ENCODE results near the gene ROR1. TPM values are rescaled to one million over a fixed set of nuclear protein-coding genes. Genes with fewer than 3 reads are reported as not detected.

ROR1 gene
- total and polyA plus RNA-seq, 3 donors from 2014 or later, result 3.3 to 5.1 (median 4.6) TPM

DNA sequence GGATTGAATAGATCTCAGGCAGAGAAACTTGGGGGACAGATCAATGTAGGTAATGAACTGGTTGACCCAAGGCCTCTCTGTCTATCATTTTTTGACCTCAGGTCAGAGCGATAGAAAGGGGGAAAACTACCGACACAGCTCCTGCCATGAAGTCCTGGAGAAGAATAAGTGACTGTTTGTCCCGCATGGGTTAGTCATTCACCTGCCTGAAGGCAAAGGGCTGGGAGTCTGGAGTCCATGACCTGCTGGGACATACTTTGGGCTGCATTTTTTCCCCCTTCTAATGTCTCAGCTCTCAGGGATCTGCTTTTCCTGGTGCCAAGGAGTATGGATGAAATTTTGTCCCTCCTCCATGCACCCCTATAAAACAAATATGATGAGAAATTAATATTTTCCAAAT, 1.6 kb upstream of the ROR1 start:
- WGBS, 2 donors, result 83 to 94% methylated on average over 2 to 3 of the region's 3 CpGs
- intact Hi-C loops (cut with DNase I; ENCODE audit: low total_unique reads), result loop anchor here (5.0 kb wide), 1 partner anchor 365 kb away; no protein-coding TSS in a partner anchor

DNA sequence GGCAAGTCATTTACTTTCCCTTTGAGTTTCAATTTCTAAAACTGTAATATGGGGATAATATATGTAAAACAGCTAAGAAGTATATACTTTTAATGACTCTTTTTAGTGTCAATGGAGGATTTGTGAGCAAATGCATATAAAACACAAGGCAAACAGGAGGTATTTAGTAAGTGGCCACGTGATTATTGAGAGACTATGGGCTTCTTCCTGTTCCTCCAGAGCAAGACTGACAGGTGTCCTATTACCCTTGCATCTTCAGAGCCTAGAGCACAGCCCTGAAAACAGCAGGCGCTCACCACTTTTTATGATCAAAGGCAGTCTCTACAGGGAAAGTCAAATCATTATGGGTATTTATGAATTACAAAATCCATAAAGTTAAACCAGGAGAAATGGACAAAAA, 941 bp upstream of the ROR1 start:
- TF ChIP-seq, protein P1, sequence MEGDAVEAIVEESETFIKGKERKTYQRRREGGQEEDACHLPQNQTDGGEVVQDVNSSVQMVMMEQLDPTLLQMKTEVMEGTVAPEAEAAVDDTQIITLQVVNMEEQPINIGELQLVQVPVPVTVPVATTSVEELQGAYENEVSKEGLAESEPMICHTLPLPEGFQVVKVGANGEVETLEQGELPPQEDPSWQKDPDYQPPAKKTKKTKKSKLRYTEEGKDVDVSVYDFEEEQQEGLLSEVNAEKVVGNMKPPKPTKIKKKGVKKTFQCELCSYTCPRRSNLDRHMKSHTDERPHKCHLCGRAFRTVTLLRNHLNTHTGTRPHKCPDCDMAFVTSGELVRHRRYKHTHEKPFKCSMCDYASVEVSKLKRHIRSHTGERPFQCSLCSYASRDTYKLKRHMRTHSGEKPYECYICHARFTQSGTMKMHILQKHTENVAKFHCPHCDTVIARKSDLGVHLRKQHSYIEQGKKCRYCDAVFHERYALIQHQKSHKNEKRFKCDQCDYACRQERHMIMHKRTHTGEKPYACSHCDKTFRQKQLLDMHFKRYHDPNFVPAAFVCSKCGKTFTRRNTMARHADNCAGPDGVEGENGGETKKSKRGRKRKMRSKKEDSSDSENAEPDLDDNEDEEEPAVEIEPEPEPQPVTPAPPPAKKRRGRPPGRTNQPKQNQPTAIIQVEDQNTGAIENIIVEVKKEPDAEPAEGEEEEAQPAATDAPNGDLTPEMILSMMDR (IDR thresholded peaks at IDR 0.05), result no peak
- TF ChIP-seq POLR2A (IDR thresholded peaks at IDR 0.05), result no peak
- DNase-seq, result no peak
- peaks cover 6% of the 10 kb centered on the region for H3K4me1 ChIP-seq
- no peaks in the 10 kb centered on the region for H3K27me3 ChIP-seq
- H3K36me3 ChIP-seq (ENCODE audit: low read depth, missing control alignments), result no peaks in the 10 kb centered on the region
- intact Hi-C loops (cut with DNase I; ENCODE audit: low total_unique reads), result loop anchor here (5.0 kb wide), 1 partner anchor 364 kb away; no protein-coding TSS in a partner anchor
- no peak overlapping the region for H3K27ac ChIP-seq
- H3K9me3 ChIP-seq, result no peaks in the 10 kb centered on the region
- H3K4me3 ChIP-seq, result no peak overlapping the region
- WGBS, 2 donors, result 59 to 63% methylated on average over 2 of the region's 2 CpGs

More for the DNA sequence above, 1.6 kb upstream of the ROR1 start:
- Histone ChIP-seq H3K9me3 (no peaks in the 10 kb centered on the region), H3K4me3 (no peak overlapping the region), H3K27me3 (no peaks in the 10 kb centered on the region), H3K27ac (no peak overlapping the region), H3K36me3 (ENCODE audit: low read depth, missing control alignments) (no peaks in the 10 kb centered on the region), H3K4me1 (peaks cover 6% of the 10 kb centered on the region)
- TF ChIP-seq, protein P1 (IDR thresholded peaks at IDR 0.05), result no peak
- no peak for TF ChIP-seq POLR2A (IDR thresholded peaks at IDR 0.05)
- no peak for DNase-seq

DNA sequence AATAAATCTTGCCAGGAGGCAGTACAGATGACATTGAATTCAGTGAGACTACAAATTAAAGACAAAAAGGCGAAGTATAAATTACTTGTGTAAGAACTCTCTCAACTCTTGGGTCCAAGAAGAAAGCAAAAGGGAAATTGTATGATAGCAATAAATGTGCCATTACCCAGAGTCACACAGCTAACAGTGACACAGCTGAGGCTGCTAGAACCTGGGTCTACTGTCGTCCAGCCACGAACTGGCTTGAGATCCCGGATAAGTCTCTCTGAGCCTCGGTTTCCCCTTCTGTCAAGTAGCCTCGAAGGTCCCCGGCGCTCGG, 362 bp upstream of the ROR1 start:
- peaks cover 6% of the 10 kb centered on the region for H3K4me1 ChIP-seq
- H3K27ac ChIP-seq, result peak overlapping the region; percentile 77 to 84
- TF ChIP-seq, protein P1 (IDR thresholded peaks at IDR 0.05), result no peak
- no peak for TF ChIP-seq POLR2A (IDR thresholded peaks at IDR 0.05)
- WGBS, 2 donors, result 4 to 5% methylated on average over 9 of the region's 9 CpGs
- DNase-seq, result no peak
- peak overlapping the region; percentile 67 to 71 for H3K4me3 ChIP-seq
- H3K36me3 ChIP-seq (ENCODE audit: low read depth, missing control alignments), result no peaks in the 10 kb centered on the region
- H3K9me3 ChIP-seq, result no peaks in the 10 kb centered on the region
- intact Hi-C loops (cut with DNase I; ENCODE audit: low total_unique reads), result loop anchor here (5.0 kb wide), 1 partner anchor 364 kb away; no protein-coding TSS in a partner anchor
- no peaks in the 10 kb centered on the region for H3K27me3 ChIP-seq

DNA sequence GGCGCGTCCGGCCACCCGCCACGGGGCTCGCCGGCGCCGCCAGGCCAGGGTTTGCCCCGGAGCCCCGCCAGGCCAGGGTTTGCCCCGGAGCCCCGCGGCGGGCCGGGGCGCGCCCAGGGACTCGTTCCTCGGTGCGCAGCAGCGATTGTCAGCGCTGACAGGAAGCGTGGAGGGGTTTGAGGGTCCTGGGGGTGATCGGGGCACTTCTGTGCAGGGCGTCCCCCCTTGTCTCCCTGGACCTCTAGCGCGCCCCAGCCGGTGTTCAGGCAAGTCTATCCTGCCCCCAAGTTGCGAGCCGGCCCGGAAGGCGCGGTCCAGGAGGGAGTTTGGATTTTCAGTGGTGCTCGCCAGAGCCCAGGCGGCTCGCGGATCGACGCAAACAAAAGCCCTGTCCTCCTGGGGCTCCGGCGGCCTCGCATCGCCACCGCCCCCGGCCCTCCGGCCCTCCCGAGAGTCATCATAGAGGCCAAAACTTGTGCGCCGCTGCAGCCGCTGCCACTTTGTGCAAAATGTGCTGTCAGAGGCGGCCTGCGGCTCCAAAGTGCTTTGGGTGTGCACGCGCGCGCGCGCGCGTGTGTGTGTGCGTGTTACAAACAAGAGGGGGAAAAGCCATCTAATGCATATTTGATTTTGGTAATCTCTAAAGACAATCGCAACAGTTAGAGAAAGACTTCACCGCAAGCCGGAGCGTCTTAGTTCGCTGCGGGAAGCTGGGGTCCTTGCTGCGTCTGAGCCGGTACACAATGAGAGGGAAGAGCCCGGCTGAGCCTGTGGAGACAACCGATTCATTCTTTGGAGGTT, 1.0 kb downstream of the ROR1 start:
- Histone ChIP-seq H3K4me3 (peak overlapping the region; percentile 67 to 72), H3K27me3 (no peaks in the 10 kb centered on the region), H3K27ac (peak overlapping the region; percentile 75 to 84), H3K36me3 (ENCODE audit: low read depth, missing control alignments) (no peaks in the 10 kb centered on the region), H3K9me3 (no peaks in the 10 kb centered on the region), H3K4me1 (peaks cover 6% of the 10 kb centered on the region)
- WGBS, 2 donors, result 0 to 3% methylated on average over 21 to 51 of the region's 72 CpGs
- intact Hi-C loops (cut with DNase I; ENCODE audit: low total_unique reads), result loop anchor here (5.0 kb wide), 1 partner anchor 362 kb away; no protein-coding TSS in a partner anchor
- TF ChIP-seq, protein P1 (IDR thresholded peaks at IDR 0.05), result no peak
- no peak for TF ChIP-seq POLR2A (IDR thresholded peaks at IDR 0.05)
- DNase-seq, result peak; percentile 59

Measured in testis (tissue), 3 donors.